HG03457 (cell line): Measurements from ENCODE around the gene EN1.

ENCODE experiments used
- ATAC-seq: cut with Tn5 transposase; IDR thresholded peaks from one replicate; pipeline ENCODE4 v1.9.1; 2021; ENCODE audit warnings: moderate number of reproducible peaks; ENCODE audit not compliant: unreplicated experiment

The EN1 gene

DNA sequence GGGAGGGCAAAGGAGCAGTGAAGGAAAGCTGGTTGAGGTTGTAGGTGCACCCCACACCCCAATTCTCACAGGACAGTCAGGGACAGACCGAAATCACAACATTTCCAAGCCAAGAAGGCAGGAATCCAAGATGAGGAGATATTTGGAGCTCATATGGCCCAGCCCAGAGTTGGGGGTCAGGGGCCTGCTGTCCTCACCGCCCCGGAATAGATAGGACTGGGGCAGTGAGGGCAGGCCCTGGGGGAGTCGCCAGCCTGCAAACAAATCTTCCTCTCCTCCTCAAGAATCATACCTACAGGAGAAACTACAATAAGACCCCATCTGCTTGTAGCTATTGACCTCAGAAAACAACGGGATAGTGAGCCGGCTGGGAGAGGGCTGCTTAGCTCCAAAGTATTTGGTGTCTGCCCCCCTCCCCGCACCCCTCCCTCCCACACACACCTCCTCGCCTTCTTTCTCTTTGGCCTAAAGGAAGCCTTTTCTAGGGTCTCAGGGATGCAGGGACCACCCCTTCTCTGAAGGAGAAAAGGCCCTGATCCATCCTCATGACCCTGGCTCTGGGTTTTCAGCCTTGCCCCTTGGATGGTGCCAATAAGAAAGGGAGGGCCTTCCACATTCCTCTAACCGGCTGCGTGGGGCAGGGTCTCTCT lies 3.8 kb downstream of the EN1 start:
- ATAC-seq = no peak

DNA sequence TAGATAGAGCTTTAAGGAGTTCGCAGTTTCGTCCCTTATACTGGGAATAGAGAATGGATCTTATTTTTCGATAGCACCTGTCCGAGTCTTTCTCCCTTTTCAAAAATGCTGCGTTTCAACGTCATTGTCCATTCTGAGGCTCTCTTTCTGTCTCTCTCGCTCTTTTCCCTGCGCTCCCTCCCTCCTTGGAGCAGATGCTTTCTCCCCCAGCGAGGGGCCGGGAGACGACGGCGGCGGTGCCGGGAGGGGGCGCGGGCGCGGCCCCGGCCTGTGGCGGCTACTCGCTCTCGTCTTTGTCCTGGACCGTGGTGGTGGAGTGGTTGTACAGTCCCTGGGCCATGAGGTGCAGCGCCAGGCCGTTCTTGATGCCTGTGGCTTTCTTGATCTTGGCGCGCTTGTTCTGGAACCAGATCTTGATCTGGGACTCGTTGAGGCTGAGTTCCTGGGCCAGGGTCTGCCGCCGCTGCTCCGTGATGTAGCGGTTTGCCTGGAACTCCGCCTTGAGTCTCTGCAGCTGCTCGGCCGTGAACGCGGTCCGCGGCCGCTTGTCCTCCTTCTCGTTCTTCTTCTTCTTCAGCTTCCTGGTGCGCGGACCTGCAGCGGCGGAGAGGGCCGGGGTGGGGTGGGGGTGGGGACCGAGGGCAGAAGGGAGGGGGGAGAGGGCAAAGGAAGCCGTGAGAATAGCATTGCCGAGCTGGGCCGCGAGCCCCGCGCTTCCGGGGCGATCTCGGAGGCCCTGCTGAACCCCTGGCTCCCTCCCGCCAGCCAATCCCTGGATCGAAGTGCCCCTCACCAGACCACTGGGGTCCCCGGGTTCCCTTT lies 4.6 kb downstream of the EN1 start:
- no peak for ATAC-seq

DNA sequence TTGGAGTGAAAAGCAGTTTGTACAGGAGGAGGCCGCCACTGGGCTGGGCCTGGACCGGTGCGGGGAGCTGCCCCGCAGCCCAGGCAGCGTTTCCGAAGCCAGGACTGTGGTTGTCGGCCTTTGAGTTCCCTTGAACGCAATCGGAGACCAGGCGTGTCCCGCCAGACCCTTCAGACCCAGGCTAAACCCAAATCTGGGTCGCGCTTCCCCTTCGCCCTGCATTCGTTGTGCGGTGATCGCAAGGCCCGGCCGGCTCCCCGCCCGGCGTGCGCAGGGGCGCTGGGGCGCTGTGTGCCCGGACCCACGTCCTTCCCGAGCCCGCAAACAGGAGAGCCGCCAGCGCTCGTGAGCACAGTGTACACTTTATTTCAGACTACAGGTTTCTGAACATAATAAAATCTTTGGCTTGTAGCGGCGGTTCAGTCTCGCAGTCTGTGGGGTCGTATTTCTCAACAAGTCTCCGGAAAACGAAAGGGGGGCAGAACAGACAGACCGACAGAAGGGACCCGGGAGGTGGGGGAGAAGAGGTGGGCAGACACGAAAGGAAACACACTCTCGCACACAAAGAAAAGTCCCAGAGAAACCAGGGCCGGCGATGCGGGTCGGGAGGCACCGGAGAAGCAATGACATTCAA lies 5.5 kb downstream of the EN1 start:
- ATAC-seq = no peak

DNA sequence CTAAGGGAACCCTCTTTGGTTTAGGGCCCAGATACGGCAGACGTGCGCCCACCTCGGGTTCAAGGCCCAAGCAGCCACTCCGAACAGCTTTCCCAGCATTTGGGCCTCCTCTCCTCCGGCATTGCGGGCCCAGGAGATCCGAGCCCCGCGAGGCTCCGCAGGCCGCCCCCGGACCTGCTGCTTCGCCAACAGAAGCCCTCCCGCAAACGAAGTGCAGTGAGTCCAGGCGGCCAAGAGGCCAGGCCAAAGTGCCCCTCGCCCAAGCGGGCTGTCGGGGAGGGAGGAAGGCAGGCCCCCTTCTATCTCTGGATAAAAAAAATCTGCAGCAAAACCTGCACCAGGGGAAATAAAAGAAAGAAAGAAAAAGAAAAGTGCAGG lies 6.0 kb downstream of the EN1 start:
- ATAC-seq = no peak

DNA sequence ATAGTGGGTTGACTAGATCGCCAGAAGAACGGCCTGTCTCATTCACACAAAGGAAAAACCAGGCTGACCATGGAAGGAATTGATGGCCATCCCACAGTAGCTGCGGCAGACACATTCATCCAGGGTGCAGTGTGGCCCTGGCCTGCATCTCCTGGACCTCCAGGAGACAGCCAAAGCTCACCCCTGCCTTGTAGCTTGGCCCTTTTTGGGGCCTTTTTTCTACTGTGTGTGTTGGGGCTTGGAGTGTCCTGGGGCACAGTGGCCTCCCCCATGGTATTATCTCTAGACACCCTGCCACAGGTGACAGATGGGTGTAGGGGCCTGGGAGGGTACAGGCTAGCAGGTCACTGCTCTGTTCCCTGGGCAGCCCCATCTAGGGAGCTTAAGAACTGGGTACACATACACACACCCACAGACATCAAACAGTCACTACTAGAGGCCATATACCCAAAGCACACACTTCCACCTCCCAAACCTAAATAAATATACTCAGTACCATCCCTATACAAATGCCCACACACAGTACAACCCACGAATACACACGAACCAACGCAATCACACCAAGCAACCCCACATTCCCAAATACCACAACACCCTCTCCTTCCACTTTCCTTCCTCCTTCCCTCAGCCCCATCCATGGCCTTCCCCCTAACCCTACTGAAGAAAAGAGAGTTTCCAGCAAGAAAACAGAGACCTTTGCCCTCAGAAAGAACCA lies 8.6 kb downstream of the EN1 start:
- ATAC-seq = no peak

DNA sequence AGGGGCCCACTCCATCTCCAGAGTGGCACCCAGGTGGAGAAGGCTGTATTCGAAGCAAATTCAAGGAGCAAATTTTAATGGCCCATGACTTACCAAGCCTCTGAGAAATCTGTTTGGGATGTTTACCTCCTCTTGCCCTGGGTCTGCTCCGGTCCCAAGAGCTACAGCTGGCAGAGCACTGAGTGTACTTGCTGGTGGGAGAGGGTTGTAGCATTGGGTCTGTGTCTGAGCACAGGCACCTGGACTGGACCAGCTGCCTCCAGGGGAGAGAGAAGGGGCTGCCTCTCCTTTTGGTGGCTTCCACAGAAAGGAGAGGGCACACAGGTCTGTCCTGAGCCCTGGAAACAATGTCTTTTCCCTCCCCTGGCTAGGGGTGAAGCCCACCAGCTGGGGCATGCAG lies 9.8 kb downstream of the EN1 start:
- ATAC-seq = no peak

DNA sequence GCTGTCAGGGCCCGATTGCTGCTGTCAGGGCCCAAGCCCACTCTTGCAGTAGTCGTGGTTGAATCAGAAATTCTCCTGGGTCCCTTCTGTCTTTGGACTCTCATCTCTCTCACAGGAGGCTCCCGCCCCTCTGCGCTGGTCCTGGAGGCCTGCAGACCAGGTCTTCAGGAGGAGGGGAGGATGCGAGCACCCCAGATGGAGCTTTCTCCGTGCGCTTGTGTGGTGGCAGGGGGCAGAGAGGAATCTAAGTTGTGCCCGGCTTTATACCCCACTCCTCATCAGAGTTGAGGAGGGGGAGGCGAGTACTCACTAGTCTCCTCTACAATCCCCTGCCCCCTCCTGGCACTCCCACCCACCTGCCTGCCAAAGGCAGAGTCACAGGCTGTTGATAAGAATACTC lies 10.4 kb downstream of the EN1 start:
- ATAC-seq = no peak

DNA sequence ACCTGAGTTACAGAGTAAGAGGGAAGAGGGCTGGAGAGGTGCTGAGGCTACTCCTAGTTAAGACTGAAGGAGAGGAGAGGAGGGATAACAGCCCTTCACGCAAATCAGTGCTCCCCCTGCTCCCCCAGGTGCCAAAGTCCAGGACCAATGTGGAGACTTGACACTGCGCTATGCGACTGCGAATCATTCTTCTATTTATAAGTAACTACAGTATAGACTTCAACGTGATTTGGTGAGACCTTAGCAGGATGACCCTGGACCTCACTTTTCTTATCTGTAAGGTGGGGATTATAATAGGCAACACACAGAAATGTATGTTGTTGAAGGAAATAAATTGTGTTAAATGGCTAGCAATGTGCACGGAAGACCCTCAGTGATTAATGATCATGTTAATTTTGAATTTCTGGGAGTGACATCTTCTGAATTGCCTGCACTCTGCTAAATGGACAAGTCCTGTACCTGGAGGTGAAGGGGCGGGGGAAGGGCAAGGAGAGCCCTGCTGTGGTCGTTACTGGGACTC lies 11.0 kb downstream of the EN1 start:
- no peak for ATAC-seq

DNA sequence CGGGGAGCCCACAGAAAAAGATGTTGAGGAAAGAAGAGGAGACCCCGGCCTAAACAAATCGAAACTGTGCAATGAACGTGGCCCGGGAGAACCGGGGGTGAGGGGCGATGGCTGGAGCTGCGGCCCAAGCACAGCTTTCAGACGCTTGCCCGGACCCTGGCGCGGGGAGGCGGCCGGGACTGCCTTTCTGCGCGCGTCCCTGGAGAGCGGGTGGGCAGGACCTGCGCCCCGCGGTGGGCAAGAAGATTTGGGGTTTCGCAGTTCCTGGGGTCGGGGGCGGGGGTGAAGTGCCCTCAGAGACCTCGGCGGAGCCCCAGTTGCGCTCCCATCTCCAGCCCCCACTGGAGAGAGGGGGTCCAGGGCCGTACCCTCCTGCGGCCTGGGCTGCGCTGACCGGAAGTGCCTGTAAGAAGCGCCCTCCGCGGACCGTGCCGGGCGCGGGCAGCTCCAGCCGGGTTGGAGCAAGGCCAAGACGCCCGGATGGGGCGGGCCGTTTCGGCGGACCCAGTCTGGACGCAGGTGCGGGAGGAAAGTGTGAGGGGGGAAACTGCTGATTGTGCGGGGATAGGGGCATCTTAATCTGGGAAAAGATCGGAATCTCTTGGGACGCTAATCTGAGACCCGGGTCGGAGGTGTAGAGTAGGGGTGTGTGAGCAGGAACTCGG lies 11.6 kb downstream of the EN1 start:
- ATAC-seq = no peak

DNA sequence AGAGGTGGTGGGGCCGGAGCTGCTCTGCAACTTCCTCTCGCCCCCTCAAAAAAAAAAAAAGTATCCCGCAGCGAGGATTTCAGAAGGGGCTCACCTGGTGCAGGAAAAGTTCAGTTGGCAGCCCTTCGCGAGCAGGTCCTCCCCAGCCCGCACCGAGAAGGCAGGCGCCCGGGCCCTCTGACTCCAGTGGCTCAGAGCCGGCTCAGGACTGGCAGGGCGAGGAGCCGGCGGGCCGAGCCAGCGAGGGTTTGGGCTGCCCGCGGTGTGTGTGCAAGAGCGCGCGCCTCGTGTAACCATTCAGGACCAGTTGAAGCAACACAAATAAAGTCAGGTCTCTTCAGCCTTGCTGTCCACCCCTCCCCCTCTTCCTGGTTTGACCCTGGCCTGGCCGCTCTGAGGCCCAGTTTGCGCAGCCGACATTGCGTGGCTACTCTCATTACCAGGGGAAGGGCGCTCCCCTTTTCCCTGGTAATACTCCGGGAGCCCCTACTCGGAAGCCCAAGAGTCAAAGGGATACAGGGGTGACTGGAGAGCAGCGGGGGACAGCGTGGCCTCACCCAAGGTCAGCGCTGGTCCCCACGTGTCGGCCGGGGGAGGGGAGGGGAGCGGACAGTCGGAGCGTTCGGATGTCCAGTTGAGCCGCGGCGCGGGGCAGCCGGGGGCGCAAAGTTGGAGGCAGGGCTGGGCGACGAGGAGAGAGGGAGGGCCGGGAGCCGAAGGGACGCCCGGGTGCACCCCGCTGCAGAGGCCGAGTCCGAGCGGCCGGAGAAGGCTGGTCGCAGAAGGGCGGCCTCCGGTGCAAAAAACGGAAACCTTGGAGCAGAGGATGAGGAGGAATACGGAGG lies 12.3 kb downstream of the EN1 start:
- ATAC-seq = no peak

DNA sequence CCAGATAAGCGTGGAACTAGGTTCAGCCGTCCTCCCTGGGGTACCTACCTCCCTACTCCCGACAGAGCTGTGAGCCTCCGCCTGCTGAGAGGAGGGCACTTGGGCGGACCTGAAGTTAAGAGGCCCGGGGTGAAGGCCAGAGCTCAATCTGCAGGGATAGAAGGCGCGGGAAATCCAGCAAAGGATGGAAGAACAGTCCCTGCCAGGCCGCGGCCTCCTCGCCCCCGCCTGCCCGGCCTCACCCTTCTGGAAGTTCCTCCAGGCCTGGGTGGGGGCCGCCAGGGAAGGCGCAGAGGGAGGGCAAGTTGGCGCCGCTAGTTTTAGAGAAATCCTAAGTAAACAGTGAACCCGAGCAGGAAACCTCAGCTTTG lies 13.0 kb downstream of the EN1 start:
- no peak for ATAC-seq

DNA sequence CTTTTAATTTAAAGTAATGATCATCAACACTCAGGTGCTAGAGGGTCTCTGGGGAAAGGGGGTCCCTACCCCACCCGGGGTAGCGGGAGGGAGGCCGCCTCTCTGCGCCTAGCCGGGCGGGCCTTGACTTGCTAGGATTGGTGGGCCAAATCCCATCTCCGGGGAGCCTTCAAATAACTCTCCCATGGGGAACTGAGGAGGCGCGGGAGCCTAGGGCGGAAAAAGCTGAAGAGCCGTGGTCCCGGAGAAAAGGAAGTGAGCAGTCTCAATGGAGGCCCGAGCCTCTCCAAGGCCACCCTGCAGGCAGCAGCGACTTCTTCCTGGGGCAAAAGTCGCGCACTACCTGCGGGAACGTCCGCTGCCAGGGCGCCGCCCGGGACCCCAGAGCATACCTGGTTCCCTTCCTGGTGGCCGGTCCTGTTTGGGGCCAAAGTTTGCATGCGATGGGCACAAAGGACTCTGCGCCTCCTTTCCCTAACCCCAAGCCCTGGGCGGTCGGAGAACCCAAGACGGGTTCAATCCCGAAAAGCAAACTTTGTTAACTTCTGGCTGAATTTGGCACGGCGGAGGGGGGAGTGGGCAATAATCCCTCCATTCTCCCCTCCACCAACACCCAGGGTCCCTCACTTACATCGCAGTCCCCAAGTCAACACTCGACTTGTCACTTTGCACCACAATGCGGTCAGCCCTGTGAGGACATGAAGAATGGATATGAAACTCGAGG lies 13.6 kb downstream of the EN1 start:
- ATAC-seq = no peak

DNA sequence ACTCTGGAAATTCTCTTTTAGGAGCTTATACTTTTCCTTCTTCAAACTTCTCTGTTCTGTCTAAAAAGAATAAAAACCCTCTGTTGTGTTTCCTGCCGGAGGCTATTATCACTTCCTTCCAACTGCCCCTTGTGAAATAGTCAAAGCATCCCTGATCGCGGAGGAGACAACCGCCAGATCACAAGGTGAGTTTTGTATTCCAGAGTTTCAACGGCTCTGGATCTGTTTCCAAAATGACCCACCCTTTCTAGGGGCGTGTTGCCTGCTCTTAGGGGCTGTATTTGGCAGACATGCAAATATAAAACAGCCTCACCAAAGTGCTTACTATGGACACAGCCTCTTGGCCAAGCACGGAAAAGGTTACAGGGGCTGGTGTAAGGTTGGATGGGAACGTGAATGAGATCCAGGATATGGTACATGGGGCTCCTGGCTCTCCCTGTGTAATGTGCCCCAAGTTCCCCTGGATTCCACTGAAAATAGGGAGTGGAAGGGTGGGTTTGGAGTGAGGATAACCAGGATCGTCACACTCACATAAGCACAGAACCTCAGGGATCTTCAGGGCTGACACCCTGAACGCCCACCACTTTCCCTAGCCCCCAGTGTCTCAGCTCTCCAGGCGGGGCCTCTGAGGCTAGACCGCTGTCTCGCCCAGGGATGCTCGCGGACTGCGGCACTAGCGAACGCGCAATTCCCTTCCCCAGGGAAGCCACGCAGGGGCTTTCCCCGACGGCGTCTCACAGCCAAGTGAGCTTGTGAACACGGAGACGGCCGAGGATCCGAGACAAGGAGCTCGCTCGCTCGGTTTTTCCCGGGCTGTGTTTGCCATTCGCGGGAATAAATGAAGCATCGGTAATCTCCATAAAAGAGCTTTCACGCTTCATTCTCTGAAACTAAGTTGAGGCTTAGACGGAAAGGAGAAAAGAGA lies 14.4 kb downstream of the EN1 start:
- no peak for ATAC-seq

DNA sequence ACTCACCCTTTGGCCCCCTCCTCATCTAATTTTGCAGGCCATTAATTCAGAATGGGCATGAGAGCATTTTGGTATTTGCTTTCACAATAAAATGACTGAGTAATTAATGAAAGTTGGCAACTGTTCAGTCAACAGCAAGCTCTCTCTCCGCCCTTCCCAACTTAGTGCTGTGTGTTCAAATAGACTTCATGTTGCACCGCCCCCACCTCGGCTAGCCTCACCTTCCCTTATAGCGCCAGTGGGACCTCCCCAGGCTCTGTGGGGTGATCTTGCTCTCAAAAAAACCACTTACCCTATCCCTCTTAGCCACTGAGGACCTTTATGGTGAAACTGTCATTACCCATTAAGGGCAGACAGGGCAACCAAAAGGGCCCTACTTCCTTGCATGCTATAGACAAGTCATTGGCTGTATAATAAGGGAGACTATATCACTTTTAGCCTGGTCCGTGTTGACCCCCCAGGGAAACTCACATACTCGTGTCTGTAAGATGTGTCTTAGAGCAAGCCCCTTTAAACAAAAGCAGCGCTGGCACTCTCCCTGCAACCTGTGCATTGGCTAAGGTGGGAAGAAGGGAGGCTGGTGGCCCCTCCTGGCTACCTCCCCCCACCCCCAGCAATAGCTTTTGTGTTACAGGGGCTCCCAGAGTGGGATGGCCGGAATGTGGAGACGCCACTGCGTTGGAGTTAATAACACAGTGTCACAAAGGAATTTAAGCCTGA lies 15.2 kb downstream of the EN1 start:
- no peak for ATAC-seq

DNA sequence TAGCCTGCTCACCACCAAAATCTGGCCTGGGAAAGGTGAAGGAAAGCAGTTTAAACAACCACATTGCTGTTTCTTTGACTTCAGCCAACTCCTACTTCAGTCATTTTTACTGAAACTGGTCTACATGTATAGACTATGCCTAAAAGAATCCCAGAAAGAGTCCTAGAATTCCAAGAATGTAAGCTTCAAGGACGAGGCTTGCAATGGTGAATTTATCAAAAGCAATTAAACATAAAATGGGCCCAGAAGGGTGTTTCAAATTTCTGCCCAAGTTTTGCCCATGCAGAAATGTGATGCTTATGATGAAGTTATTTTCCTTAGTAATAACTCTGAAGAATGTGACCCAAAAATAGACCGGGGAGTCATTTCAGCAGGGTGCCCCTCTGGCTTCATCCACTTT lies 16.6 kb downstream of the EN1 start:
- no peak for ATAC-seq

DNA sequence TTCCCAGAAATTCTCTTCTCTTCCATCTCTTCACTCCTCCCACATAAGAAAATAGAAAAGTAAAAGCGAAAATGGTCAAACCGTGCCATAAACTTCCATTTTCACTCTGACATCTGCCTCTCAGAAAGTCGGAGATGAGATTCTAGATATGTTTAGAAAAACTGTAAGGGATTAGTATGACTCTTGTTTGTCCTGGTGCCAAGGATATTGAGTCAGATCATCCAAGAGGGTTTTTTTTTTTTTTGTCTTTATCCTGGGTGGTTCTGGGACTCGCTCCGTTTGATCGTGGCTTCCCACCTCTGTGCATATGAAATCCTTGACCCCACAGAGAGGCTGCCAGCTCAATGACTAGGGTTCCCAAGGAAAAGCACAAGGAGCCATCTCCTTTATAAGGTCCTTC lies 17.3 kb downstream of the EN1 start:
- ATAC-seq = no peak

DNA sequence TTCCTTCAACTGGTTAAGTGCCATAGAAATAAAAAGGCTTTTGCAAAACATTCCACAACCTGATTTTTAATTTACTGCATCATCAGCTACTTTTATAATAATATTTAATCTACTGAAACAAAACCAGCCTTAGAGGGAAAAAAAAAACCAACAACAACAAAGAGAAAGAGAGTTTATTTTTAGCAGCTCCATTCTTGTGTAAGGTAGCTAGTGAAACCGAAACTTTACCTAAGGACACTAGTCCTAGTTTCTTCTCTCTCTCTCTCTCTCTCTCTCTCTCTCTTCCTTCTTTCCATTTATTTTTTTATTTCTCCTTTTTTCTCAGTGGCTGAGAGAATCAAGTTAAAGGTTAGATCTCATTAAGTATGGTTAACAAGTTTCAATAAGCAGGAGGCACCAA lies 21.4 kb downstream of the EN1 start:
- ATAC-seq = no peak

DNA sequence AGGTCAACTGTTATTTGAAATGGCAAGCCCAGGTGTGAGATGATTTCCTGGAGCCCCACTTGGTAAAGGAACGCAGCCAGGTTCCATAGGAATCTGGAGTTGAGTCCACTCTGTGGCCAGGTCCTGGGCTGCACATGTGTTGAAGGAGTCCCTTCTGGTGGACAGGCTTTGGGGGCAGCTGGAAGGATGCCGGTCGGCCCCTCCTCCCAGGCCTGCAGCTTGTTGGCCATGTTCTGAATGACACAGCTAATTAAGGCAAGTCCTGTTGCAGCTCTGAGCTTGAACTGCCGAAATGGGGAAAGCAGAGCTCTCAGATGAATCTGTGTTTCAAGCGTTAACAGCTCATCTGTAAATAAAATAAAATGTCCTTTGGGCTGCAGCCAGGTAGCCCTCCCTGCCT lies 23.8 kb downstream of the EN1 start:
- ATAC-seq = no peak
